ENCODE results near the gene CPLX1.

- no peak for TF ChIP-seq CTCF (IDR thresholded peaks at IDR 0.05)
- TF ChIP-seq EP300 (IDR thresholded peaks at IDR 0.05), result no peak
These were observed 22.0 kb downstream of the CPLX1 start for GRCh38 chr4:803884-804283.

Measured in ovary (tissue), 3 donors.